GM12878 (cell line): Measurements from ENCODE around the gene ARHGDIA. TPM values are rescaled to one million over a fixed set of nuclear protein-coding genes. Genes with fewer than 3 reads are reported as not detected.

Source experiments
- ATAC-seq: fragments of 200-7000 bp; cut with Tn5 transposase; 3 replicates; pipeline ENCODE4 v1.9.1; 2020; ENCODE audit warnings: mild to moderate bottlenecking, moderate library complexity
- BruUV-seq: library from RNA; stranded (reverse); fragments of 400-500 nt; replicated peaks from 2 replicates; lab custom pipeline; 2021; lab: Mats Ljungman, UMichigan
- CTCF ChIA-PET: fragments of 300-600 bp; sonication (Branson Sonifier 250); formaldehyde crosslinking; extraction: SDS; loops from one replicate; lab custom pipeline; 2021; ENCODE audit warnings: inconsistent platforms; lab: Yijun Ruan, JAX
- POLR2A ChIA-PET: fragments of 350-600 bp; formaldehyde crosslinking; extraction: SDS; loops from one replicate; lab custom pipeline; 2021; ENCODE audit warnings: inconsistent platforms; lab: Charles Lee
- RAD21 ChIA-PET: fragments of 300-600 bp; sonication (Branson Sonifier 250); formaldehyde crosslinking; loops from one replicate; lab custom pipeline; 2023; ENCODE audit warnings: antibody characterized with exemption; ENCODE audit not compliant: unreplicated experiment; lab: Charles Lee
- SMC1A ChIA-PET: fragments of 300-600 bp; sonication (Branson Sonifier 250); formaldehyde crosslinking; loops from one replicate; lab custom pipeline; 2023; ENCODE audit not compliant: unreplicated experiment, uncharacterized antibody; lab: Charles Lee
- DNase-seq: peaks from one replicate; pipeline ENCODE4 v3.0.0-alpha.2; 2011; ENCODE audit warnings: low read depth, low spot score
- FAIRE-seq: peaks from 3 replicates; lab custom pipeline; 2011; peaks lifted over from hg19 to GRCh38; lab: Jason Lieb, UNC
- H2AFZ ChIP-seq: 2 replicates; pipeline ENCODE4 v1.6.0; 2011; ENCODE audit warnings: low read depth, low read length, control low read depth; ENCODE audit not compliant: control insufficient read depth
- H3K27ac ChIP-seq: 2 replicates; pipeline ENCODE4 v1.5.1; 2011; ENCODE audit warnings: control low read depth; ENCODE audit not compliant: control insufficient read depth, insufficient read depth
- H3K27me3 ChIP-seq, 2 experiments: replicated peaks in 1 of 2; 2 replicates each; pipeline versions ENCODE4 v1.6.0 to v1.6.1; 2011; ENCODE audit warnings: low read length in 1 of 2; ENCODE audit not compliant: control insufficient read depth in 2 of 2, insufficient read depth in 2 of 2
- H3K36me3 ChIP-seq, 2 experiments: 2 replicates each; pipeline ENCODE4 v1.5.1; 2011; ENCODE audit warnings: low read length in 1 of 2; ENCODE audit not compliant: control insufficient read depth in 2 of 2, insufficient read depth in 2 of 2
- H3K4me1 ChIP-seq: 2 replicates; pipeline ENCODE4 v1.6.1; 2011; ENCODE audit warnings: mild to moderate bottlenecking, low read length, moderate library complexity, mixed read lengths; ENCODE audit not compliant: control insufficient read depth, insufficient read depth
- H3K4me2 ChIP-seq: 2 replicates; pipeline ENCODE4 v1.6.0; 2011; ENCODE audit warnings: control low read depth; ENCODE audit not compliant: control insufficient read depth, insufficient read depth
- H3K4me3 ChIP-seq: fragments of 200-600 bp; sonication (generic); 2 replicates; pipeline ENCODE4 v1.5.1; 2016
- H3K79me2 ChIP-seq: 2 replicates; pipeline ENCODE4 v1.6.0; 2011; ENCODE audit warnings: low read length; ENCODE audit not compliant: control insufficient read depth, insufficient read depth
- H3K9ac ChIP-seq: 2 replicates; pipeline ENCODE4 v1.8.0; 2011; ENCODE audit warnings: low read length, control low read depth, mixed read lengths; ENCODE audit not compliant: control insufficient read depth, insufficient read depth
- H3K9me3 ChIP-seq: replicated peaks from 3 replicates; pipeline ENCODE4 v1.5.1; 2011; ENCODE audit warnings: mild to moderate bottlenecking, low read length; ENCODE audit not compliant: control insufficient read depth, insufficient read depth
- H4K20me1 ChIP-seq: 2 replicates; pipeline ENCODE4 v1.6.0; 2011; ENCODE audit not compliant: control insufficient read depth, insufficient read depth
- BCL11A ChIP-seq: IDR thresholded peaks from 2 replicates; pipeline ENCODE4 v1.6.1; 2011; ENCODE audit warnings: low read depth, low read length
- BHLHE40 ChIP-seq, 2 experiments: fragments of 450-650 bp in 1 of 2; IDR thresholded peaks; 2 replicates each; pipeline ENCODE4 v1.6.1; 2011 to 2017; ENCODE audit warnings: low read depth in 2 of 2, borderline replicate concordance in 1 of 2, improper control_type of control experiment in 1 of 2, low read length in 1 of 2, mild to moderate bottlenecking in 1 of 2
- CREB1 ChIP-seq: IDR thresholded peaks from 2 replicates; pipeline ENCODE4 v1.6.1; 2012; ENCODE audit warnings: low read depth, mild to moderate bottlenecking, inconsistent platforms
- PAX8 ChIP-seq: fragments of 450-650 bp; IDR thresholded peaks from 2 replicates; pipeline ENCODE4 v1.6.1; 2017; ENCODE audit warnings: mild to moderate bottlenecking, moderate library complexity
- PML ChIP-seq: IDR thresholded peaks from 2 replicates; pipeline ENCODE4 v1.6.1; 2012; ENCODE audit warnings: low read length, inconsistent platforms
- RAD21 ChIP-seq: IDR thresholded peaks from 2 replicates; pipeline ENCODE4 v1.6.1; 2011; ENCODE audit warnings: mild to moderate bottlenecking, low read depth, low read length, moderate library complexity; ENCODE audit not compliant: insufficient read depth
- RCOR1 ChIP-seq: conservative IDR thresholded peaks from 2 replicates; pipeline ENCODE4 v1.6.1; 2012; ENCODE audit warnings: low read depth, low read length, improper control_type of control experiment
- STAT1 ChIP-seq: fragments of 450-650 bp; conservative IDR thresholded peaks from 2 replicates; pipeline ENCODE4 v1.6.1; 2014; ENCODE audit warnings: antibody characterized with exemption, mild to moderate bottlenecking
- ZNF207 ChIP-seq: fragments of 450-650 bp; IDR thresholded peaks from 2 replicates; pipeline ENCODE4 v1.6.1; 2014; ENCODE audit warnings: antibody characterized with exemption, mild to moderate bottlenecking, borderline replicate concordance
- WGBS: methylation state at CpG from one replicate; pipeline ENCODE4 v1.1.6; 2016; ENCODE audit warnings: low lambda C conversion rate; ENCODE audit not compliant: insufficient replicate concordance, insufficient coverage; ENCODE audit errors: missing lambda C conversion rate; 5-methylcytosine and 5-hydroxymethylcytosine counted together
- in situ Hi-C: fragments of 300-500 bp; cut with MboI; formaldehyde crosslinking; loops from 9 replicates; pipeline ENCODE4 v1.14.3; 2018; ENCODE audit warnings: mixed read lengths
- intact Hi-C: fragments of 100-400 bp; cut with micrococcal nuclease; formaldehyde crosslinking; loops from one replicate; pipeline ENCODE4 v1.14.2; 2022; ENCODE audit not compliant: unreplicated experiment
- polyA plus RNA-seq, 11 experiments: library from polyadenylated mRNA; depleted of rRNA in 4 of 11; unstranded in 6 of 11; stranded (reverse) in 5 of 11; fragments of >200 nt; fragmentation: Nextera tagmentation in 4 of 11; fragmentation: Illumina TruSeq in 1 of 11; extraction: Ambion mirVana in 4 of 11; extraction: Trizol in 1 of 11; gene quantifications; 1 replicate in 1 of 11; 2 replicates in 10 of 11; pipeline versions ENCODE4 v1.2.1 to v1.2.3, GENCODE V29; 2011 to 2016; ENCODE audit warnings: inconsistent platforms in 2 of 11, missing spikeins in 2 of 11, low read depth in 1 of 11
- total RNA-seq, 4 experiments: library from RNA; depleted of rRNA in 3 of 4; stranded (reverse); fragments of >200 nt in 3 of 4; fragmentation: Illumina TruSeq in 1 of 4; extraction: Trizol in 1 of 4; gene quantifications; 2 replicates each; pipeline versions ENCODE4 v1.2.1 to v1.2.3, GENCODE V29; 2013 to 2021
- TF ChIP-seq, protein P1 (sequence below): fragments of 450-650 bp; IDR thresholded peaks from 2 replicates; pipeline ENCODE4 v1.6.1; 2018; ENCODE audit warnings: mild to moderate bottlenecking, low read depth, moderate library complexity; ENCODE audit not compliant: partially characterized antibody
- TF ChIP-seq, protein P2 (sequence below): IDR thresholded peaks from 2 replicates; pipeline ENCODE4 v1.6.1; 2012; ENCODE audit warnings: low read depth, low read length, improper control_type of control experiment
- TF ChIP-seq, protein P3 (sequence below): fragments of 150-350 bp; IDR thresholded peaks from 2 replicates; pipeline ENCODE4 v1.6.1; 2016; ENCODE audit warnings: low read depth, low read length
- TF ChIP-seq, protein P4 (sequence below): fragments of 450-650 bp; IDR thresholded peaks from 2 replicates; pipeline ENCODE4 v1.6.1; 2016; ENCODE audit warnings: mild to moderate bottlenecking
- TF ChIP-seq, protein P5 (sequence below): IDR thresholded peaks from 2 replicates; pipeline ENCODE4 v1.6.1; 2011; ENCODE audit warnings: borderline replicate concordance, low read depth, mild to moderate bottlenecking, moderate library complexity, low read length; ENCODE audit not compliant: insufficient read depth, poor library complexity, severe bottlenecking

Gene ARHGDIA
- total and polyA plus RNA-seq, 10 of the 15 experiments (the other 5 are each of a cell fraction or from before 2014, with no cell fraction given), result 17.9 to 552 (median 169) TPM

DNA sequence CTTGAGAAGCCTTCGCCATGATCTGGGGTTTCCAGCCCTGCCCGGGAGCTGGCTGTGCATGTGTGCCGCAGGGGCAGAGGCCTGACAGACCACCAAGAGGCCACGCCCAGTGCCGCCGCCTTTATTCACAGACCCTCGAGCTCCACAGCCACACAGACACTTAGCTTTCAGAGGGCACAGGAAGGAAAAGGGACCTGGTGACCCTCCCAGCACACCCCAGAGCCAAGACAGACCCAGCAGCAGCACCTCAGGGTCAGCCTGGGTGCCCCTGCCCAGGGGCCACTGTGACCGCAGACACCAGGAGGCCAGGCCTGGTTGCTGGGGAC, 48.9 kb downstream of the ARHGDIA start:
- SMC1A ChIA-PET, result no interaction called here
- CTCF ChIA-PET, result interaction anchor here (0.7 kb wide), 1 partner anchor 84 kb away, joined by 3 read pairs; no protein-coding TSS in a partner anchor
- in situ Hi-C loops (loop anchor here (5.0 kb wide), 1 partner anchor 105 kb away; no protein-coding TSS in a partner anchor), intact Hi-C loops (no loop called here)
- no peaks in the 10 kb centered on the region for H4K20me1 ChIP-seq
- FAIRE-seq (no peak), ATAC-seq (no peak), DNase-seq (no peak)
- no peak overlapping the region for H3K9ac ChIP-seq
- no peak overlapping the region for H3K4me2 ChIP-seq
- H3K27me3 ChIP-seq, result no peaks in the 10 kb centered on the region
- H3K4me1 ChIP-seq, result no peaks in the 10 kb centered on the region
- no TSS peak for BruUV-seq
- H3K4me3 ChIP-seq, result no peak overlapping the region
- H2AFZ ChIP-seq, result no peak overlapping the region
- no peak overlapping the region for H3K27ac ChIP-seq
- H3K79me2 ChIP-seq, result no peaks in the 10 kb centered on the region
- H3K36me3 ChIP-seq, result no peaks in the 10 kb centered on the region
- POLR2A ChIA-PET, result no interaction called here
- WGBS, result 66% methylated on average over 8 of the region's 8 CpGs
- RAD21 ChIA-PET, result no interaction called here
- H3K9me3 ChIP-seq, result no peaks in the 10 kb centered on the region
- TF ChIP-seq, protein P1, sequence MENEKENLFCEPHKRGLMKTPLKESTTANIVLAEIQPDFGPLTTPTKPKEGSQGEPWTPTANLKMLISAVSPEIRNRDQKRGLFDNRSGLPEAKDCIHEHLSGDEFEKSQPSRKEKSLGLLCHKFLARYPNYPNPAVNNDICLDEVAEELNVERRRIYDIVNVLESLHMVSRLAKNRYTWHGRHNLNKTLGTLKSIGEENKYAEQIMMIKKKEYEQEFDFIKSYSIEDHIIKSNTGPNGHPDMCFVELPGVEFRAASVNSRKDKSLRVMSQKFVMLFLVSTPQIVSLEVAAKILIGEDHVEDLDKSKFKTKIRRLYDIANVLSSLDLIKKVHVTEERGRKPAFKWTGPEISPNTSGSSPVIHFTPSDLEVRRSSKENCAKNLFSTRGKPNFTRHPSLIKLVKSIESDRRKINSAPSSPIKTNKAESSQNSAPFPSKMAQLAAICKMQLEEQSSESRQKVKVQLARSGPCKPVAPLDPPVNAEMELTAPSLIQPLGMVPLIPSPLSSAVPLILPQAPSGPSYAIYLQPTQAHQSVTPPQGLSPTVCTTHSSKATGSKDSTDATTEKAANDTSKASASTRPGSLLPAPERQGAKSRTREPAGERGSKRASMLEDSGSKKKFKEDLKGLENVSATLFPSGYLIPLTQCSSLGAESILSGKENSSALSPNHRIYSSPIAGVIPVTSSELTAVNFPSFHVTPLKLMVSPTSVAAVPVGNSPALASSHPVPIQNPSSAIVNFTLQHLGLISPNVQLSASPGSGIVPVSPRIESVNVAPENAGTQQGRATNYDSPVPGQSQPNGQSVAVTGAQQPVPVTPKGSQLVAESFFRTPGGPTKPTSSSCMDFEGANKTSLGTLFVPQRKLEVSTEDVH, result no peak
- no peak for TF ChIP-seq PAX8
- no peak for TF ChIP-seq BHLHE40 (IDR thresholded peaks at IDR 0.05; ENCODE audit: borderline replicate concordance in 1 of 2, low read depth in 2 of 2, low read length in 1 of 2)
- TF ChIP-seq, protein P2, sequence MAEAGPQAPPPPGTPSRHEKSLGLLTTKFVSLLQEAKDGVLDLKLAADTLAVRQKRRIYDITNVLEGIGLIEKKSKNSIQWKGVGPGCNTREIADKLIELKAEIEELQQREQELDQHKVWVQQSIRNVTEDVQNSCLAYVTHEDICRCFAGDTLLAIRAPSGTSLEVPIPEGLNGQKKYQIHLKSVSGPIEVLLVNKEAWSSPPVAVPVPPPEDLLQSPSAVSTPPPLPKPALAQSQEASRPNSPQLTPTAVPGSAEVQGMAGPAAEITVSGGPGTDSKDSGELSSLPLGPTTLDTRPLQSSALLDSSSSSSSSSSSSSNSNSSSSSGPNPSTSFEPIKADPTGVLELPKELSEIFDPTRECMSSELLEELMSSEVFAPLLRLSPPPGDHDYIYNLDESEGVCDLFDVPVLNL, result no peak
- TF ChIP-seq STAT1, result no peak
- TF ChIP-seq PML, result no peak
- no peak for TF ChIP-seq CREB1
- TF ChIP-seq RAD21, result no peak
- TF ChIP-seq ZNF207, result no peak
- TF ChIP-seq, protein P3, sequence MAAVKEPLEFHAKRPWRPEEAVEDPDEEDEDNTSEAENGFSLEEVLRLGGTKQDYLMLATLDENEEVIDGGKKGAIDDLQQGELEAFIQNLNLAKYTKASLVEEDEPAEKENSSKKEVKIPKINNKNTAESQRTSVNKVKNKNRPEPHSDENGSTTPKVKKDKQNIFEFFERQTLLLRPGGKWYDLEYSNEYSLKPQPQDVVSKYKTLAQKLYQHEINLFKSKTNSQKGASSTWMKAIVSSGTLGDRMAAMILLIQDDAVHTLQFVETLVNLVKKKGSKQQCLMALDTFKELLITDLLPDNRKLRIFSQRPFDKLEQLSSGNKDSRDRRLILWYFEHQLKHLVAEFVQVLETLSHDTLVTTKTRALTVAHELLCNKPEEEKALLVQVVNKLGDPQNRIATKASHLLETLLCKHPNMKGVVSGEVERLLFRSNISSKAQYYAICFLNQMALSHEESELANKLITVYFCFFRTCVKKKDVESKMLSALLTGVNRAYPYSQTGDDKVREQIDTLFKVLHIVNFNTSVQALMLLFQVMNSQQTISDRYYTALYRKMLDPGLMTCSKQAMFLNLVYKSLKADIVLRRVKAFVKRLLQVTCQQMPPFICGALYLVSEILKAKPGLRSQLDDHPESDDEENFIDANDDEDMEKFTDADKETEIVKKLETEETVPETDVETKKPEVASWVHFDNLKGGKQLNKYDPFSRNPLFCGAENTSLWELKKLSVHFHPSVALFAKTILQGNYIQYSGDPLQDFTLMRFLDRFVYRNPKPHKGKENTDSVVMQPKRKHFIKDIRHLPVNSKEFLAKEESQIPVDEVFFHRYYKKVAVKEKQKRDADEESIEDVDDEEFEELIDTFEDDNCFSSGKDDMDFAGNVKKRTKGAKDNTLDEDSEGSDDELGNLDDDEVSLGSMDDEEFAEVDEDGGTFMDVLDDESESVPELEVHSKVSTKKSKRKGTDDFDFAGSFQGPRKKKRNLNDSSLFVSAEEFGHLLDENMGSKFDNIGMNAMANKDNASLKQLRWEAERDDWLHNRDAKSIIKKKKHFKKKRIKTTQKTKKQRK, result no peak
- no peak for TF ChIP-seq BCL11A
- TF ChIP-seq, protein P4, sequence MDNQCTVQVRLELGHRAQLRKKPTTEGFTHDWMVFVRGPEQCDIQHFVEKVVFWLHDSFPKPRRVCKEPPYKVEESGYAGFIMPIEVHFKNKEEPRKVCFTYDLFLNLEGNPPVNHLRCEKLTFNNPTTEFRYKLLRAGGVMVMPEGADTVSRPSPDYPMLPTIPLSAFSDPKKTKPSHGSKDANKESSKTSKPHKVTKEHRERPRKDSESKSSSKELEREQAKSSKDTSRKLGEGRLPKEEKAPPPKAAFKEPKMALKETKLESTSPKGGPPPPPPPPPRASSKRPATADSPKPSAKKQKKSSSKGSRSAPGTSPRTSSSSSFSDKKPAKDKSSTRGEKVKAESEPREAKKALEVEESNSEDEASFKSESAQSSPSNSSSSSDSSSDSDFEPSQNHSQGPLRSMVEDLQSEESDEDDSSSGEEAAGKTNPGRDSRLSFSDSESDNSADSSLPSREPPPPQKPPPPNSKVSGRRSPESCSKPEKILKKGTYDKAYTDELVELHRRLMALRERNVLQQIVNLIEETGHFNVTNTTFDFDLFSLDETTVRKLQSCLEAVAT, result no peak
- TF ChIP-seq, protein P5, sequence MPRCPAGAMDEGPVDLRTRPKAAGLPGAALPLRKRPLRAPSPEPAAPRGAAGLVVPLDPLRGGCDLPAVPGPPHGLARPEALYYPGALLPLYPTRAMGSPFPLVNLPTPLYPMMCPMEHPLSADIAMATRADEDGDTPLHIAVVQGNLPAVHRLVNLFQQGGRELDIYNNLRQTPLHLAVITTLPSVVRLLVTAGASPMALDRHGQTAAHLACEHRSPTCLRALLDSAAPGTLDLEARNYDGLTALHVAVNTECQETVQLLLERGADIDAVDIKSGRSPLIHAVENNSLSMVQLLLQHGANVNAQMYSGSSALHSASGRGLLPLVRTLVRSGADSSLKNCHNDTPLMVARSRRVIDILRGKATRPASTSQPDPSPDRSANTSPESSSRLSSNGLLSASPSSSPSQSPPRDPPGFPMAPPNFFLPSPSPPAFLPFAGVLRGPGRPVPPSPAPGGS, result no peak
- TF ChIP-seq RCOR1, result no peak
